GM12878 (cell line): Measurements from ENCODE around the gene PAQR9.

Source experiments
- RFX5 ChIP-seq: IDR thresholded peaks from 2 replicates; pipeline ENCODE4 v1.6.1; 2011; ENCODE audit warnings: low read depth, low read length, improper control_type of control experiment
- TF ChIP-seq, protein P1 (sequence below): IDR thresholded peaks from 2 replicates; pipeline ENCODE4 v1.6.1; 2012; ENCODE audit warnings: mild to moderate bottlenecking, low read depth, low read length

DNA sequence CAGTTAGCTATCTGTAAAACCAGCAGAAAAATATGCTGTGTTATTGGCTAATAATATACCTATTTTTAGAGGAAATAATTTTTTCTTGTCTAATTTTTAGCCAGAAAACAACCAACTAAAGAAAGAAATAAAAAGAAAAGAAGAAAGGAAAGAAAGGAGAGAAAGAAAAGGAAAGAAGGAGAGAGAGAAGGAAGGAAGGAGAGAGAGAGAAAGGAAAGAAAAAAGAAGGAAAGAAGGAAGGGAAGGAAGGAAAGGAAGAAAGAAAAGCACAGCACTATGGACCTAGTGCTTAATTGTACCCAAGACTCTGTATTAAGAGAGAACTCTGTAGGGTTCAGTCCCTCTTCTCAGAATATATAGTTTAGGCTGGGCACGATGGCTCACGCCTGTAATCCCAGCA, 3.3 kb upstream of the PAQR9 start:
- TF ChIP-seq RFX5: no peak
- TF ChIP-seq, protein P1, sequence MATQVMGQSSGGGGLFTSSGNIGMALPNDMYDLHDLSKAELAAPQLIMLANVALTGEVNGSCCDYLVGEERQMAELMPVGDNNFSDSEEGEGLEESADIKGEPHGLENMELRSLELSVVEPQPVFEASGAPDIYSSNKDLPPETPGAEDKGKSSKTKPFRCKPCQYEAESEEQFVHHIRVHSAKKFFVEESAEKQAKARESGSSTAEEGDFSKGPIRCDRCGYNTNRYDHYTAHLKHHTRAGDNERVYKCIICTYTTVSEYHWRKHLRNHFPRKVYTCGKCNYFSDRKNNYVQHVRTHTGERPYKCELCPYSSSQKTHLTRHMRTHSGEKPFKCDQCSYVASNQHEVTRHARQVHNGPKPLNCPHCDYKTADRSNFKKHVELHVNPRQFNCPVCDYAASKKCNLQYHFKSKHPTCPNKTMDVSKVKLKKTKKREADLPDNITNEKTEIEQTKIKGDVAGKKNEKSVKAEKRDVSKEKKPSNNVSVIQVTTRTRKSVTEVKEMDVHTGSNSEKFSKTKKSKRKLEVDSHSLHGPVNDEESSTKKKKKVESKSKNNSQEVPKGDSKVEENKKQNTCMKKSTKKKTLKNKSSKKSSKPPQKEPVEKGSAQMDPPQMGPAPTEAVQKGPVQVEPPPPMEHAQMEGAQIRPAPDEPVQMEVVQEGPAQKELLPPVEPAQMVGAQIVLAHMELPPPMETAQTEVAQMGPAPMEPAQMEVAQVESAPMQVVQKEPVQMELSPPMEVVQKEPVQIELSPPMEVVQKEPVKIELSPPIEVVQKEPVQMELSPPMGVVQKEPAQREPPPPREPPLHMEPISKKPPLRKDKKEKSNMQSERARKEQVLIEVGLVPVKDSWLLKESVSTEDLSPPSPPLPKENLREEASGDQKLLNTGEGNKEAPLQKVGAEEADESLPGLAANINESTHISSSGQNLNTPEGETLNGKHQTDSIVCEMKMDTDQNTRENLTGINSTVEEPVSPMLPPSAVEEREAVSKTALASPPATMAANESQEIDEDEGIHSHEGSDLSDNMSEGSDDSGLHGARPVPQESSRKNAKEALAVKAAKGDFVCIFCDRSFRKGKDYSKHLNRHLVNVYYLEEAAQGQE: no peak
